Parathyroid adenoma (tissue), 2 donors: ENCODE data around the gene LARP7.

Source experiments
- H2AFZ ChIP-seq: fragments of 300-600 bp; sonication (generic); one replicate; pipeline ENCODE4 v1.7.0; 2017; ENCODE audit warnings: antibody characterized with exemption, mild to moderate bottlenecking
- H3K27ac ChIP-seq: fragments of 300-600 bp; sonication (generic); one replicate; pipeline ENCODE4 v1.7.0; 2017
- H3K27me3 ChIP-seq: fragments of 300-600 bp; sonication (generic); one replicate; pipeline ENCODE4 v1.7.0; 2017; ENCODE audit warnings: low read length; ENCODE audit not compliant: control insufficient read depth, insufficient read depth
- H3K36me3 ChIP-seq: fragments of 300-600 bp; sonication (generic); one replicate; pipeline ENCODE4 v1.7.0; 2017; ENCODE audit warnings: low read length; ENCODE audit not compliant: control insufficient read depth, insufficient read depth
- H3K4me1 ChIP-seq: fragments of 300-600 bp; sonication (generic); one replicate; pipeline ENCODE4 v1.7.0; 2017; ENCODE audit warnings: control low read depth
- H3K4me2 ChIP-seq: fragments of 300-600 bp; sonication (generic); one replicate; pipeline ENCODE4 v1.7.0; 2017; ENCODE audit warnings: low read length
- H3K4me3 ChIP-seq: fragments of 300-600 bp; sonication (generic); one replicate; pipeline ENCODE4 v1.7.0; 2017; ENCODE audit warnings: low read depth, low read length
- H3K79me2 ChIP-seq: fragments of 300-600 bp; sonication (generic); one replicate; pipeline ENCODE4 v1.7.0; 2017; ENCODE audit warnings: control low read depth
- H3K9ac ChIP-seq: fragments of 300-600 bp; sonication (generic); one replicate; pipeline ENCODE4 v1.7.0; 2017; ENCODE audit warnings: mild to moderate bottlenecking
- H3K9me3 ChIP-seq: fragments of 300-600 bp; sonication (generic); one replicate; pipeline ENCODE4 v1.7.0; 2017; ENCODE audit warnings: low read length; ENCODE audit not compliant: control insufficient read depth
- TF ChIP-seq, protein P1 (sequence below): fragments of 300-600 bp; sonication (generic); IDR thresholded peaks from one replicate; pipeline ENCODE4 v1.7.0; 2017; ENCODE audit warnings: antibody characterized with exemption, mild to moderate bottlenecking
- donor health status: primary hyperparathyroidism.

Gene LARP7

DNA sequence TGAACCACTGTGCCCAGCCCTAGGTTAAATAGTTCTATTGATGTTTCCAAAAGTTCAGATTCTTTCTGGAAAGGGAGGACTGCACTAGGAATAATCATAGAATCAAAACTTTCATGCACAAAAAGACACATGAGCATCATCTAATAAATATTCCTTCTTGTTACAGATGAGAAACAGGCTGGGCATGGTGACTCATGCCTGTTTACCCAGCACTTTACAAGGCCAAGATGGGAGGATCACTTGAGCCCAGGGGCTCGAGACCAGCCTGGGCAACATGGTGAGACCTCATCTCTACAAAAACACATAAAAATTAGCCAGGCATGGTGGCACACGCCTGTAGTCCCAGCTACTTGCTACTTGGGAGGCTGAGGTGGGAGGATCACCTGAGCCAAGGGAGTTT is 27.7 kb downstream of the LARP7 start:
- Histone ChIP-seq H3K9ac (no peak overlapping the region), H3K79me2 (no peaks in the 10 kb centered on the region), H3K9me3 (no peaks in the 10 kb centered on the region), H3K27me3 (no peaks in the 10 kb centered on the region), H2AFZ (no peak overlapping the region), H3K4me3 (no peak overlapping the region), H3K36me3 (no peaks in the 10 kb centered on the region), H3K27ac (no peak overlapping the region), H3K4me2 (no peak overlapping the region), H3K4me1 (no peaks in the 10 kb centered on the region)
- TF ChIP-seq, protein P1, sequence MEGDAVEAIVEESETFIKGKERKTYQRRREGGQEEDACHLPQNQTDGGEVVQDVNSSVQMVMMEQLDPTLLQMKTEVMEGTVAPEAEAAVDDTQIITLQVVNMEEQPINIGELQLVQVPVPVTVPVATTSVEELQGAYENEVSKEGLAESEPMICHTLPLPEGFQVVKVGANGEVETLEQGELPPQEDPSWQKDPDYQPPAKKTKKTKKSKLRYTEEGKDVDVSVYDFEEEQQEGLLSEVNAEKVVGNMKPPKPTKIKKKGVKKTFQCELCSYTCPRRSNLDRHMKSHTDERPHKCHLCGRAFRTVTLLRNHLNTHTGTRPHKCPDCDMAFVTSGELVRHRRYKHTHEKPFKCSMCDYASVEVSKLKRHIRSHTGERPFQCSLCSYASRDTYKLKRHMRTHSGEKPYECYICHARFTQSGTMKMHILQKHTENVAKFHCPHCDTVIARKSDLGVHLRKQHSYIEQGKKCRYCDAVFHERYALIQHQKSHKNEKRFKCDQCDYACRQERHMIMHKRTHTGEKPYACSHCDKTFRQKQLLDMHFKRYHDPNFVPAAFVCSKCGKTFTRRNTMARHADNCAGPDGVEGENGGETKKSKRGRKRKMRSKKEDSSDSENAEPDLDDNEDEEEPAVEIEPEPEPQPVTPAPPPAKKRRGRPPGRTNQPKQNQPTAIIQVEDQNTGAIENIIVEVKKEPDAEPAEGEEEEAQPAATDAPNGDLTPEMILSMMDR: no peak

DNA sequence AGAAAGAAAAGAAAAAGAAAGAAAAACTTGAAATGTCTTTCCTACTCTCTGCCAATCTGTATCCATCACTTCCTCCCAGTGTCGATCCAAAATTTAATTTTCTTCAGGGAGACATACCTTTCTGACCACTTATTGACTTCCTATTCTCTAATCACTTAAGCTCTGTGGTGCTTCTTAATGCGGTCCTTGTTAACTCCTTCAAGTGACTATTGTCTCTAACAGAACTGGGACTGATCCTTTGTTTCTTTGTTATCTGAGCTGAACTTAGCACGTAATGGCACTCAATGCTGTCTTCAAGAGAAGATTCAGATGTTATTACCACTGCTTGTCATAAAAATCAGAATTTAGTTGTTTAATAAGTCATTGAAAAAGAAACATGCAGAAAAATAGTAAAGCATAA is 31.2 kb downstream of the LARP7 start:
- no peak overlapping the region for H2AFZ ChIP-seq
- TF ChIP-seq, protein P1: no peak

DNA sequence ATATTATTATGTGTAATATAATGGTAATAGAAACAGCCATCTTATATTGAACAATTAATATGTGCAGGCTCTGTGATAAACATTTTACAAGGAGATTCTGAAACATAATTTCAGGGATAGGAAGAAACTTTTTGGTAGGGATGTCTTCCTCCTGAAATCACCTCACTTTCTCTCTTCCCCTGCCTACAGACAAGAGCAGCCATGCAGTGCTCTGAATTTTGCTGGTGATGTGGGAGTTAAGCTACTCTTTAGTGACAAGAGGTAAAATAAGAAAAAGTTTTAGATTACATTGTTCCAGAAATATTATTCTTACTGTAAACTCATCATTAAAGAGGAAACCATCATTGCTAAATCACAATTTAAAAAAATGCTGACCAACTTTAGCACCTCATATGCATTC is 36.1 kb downstream of the LARP7 start:
- Histone ChIP-seq H3K36me3 (no peaks in the 10 kb centered on the region), H3K27me3 (no peaks in the 10 kb centered on the region), H3K4me2 (no peak overlapping the region), H3K9ac (no peak overlapping the region), H2AFZ (no peak overlapping the region), H3K27ac (no peak overlapping the region), H3K4me1 (no peaks in the 10 kb centered on the region), H3K79me2 (no peaks in the 10 kb centered on the region), H3K9me3 (no peaks in the 10 kb centered on the region), H3K4me3 (no peak overlapping the region)
- TF ChIP-seq, protein P1: no peak

More for the DNA sequence above, 31.2 kb downstream of the LARP7 start:
- Histone ChIP-seq H3K27me3 (no peaks in the 10 kb centered on the region), H3K9ac (no peak overlapping the region), H3K27ac (no peak overlapping the region), H3K4me3 (no peak overlapping the region), H3K9me3 (no peaks in the 10 kb centered on the region), H3K36me3 (no peaks in the 10 kb centered on the region), H3K4me1 (no peaks in the 10 kb centered on the region), H3K79me2 (no peaks in the 10 kb centered on the region), H3K4me2 (no peak overlapping the region)

DNA sequence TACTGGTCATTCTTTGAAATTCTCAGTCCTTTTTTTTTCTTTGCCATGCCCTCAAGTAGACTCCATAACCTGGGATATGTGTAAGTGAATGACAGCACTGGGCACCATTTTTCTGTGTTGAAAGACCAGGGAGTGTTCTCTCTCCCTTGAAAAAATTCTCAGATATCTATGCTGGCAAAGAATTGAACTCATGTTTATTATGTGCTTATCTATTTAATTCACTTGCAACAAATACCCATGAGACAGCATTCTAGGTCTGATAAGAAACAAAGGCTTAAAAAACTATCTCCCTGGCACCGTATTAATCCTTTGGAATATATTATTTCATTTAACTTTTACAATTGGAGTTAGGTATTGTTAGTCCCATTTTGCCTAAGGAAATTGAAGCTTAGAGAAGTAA is 36.7 kb downstream of the LARP7 start:
- no peaks in the 10 kb centered on the region for H3K4me1 ChIP-seq
- TF ChIP-seq, protein P1: no peak
- H3K79me2 ChIP-seq: no peaks in the 10 kb centered on the region
- no peaks in the 10 kb centered on the region for H3K27me3 ChIP-seq
- no peak overlapping the region for H3K4me2 ChIP-seq
- no peak overlapping the region for H3K4me3 ChIP-seq
- H3K9ac ChIP-seq: no peak overlapping the region
- H2AFZ ChIP-seq: no peak overlapping the region
- H3K9me3 ChIP-seq: no peaks in the 10 kb centered on the region
- no peaks in the 10 kb centered on the region for H3K36me3 ChIP-seq
- no peak overlapping the region for H3K27ac ChIP-seq

DNA sequence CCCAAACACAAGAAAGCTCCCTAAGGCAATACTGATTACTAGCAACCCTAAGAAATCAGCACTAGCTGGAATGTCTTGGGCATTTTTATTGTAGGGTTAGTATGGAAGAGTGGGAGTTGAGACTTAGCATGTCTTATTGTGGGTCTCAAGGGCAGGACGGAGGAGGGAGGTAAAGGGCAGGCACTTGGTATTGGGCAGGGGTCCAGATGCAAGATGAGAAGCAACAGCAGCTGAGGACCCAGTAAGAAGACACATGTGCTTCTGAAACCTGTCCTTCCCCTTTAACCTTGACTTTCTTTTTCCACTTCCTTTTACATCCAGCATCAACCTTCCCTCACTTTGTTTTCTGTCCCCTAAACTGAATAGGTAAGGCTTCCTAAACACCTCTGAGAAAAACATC is 37.4 kb downstream of the LARP7 start:
- Histone ChIP-seq H3K9me3 (no peaks in the 10 kb centered on the region), H3K4me1 (no peaks in the 10 kb centered on the region)
- TF ChIP-seq, protein P1: no peak

More for the DNA sequence above, 37.4 kb downstream of the LARP7 start:
- H3K9ac ChIP-seq: no peak overlapping the region
- no peaks in the 10 kb centered on the region for H3K36me3 ChIP-seq
- no peak overlapping the region for H3K4me3 ChIP-seq
- H3K4me2 ChIP-seq: no peak overlapping the region
- H3K27me3 ChIP-seq: no peaks in the 10 kb centered on the region
- H2AFZ ChIP-seq: no peak overlapping the region
- H3K79me2 ChIP-seq: no peaks in the 10 kb centered on the region
- H3K27ac ChIP-seq: no peak overlapping the region
